ENCODE results near the gene CPHXL2.

The CPHXL2 gene

DNA sequence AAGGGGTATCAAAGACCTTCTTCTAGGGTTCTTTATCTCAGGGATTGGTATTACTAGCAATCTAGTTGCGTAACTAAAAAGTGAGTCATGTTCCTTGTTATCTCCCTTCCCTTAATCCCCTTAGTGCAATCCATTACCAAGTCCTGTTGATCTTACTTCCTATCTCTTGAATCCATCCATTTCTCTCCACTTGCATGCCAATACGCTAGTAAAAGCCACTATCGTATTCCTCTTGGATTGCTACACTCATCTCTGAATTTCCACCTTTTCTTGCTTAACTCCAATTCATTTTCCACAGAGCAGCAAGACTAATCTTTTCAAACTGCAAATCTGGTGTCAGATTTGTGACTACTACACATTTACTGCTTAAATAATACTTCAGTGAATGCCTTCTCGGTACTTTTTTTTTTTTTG, 51.9 kb downstream of the CPHXL2 start (continued):
- peak; percentile 88 for TF ChIP-seq ZBTB48 (tag by site-specific recombination; IDR thresholded peaks at IDR 0.05)
- TF ChIP-seq TCF7L2 (IDR thresholded peaks at IDR 0.05; ENCODE audit: borderline replicate concordance, low read depth, low read length) = 0 out of 2 replicates have a peak, but pooled peaks have one; percentile 29
- no peak for TF ChIP-seq ZNF239 (tag by site-specific recombination; IDR thresholded peaks at IDR 0.05)
- TF ChIP-seq, protein P1, sequence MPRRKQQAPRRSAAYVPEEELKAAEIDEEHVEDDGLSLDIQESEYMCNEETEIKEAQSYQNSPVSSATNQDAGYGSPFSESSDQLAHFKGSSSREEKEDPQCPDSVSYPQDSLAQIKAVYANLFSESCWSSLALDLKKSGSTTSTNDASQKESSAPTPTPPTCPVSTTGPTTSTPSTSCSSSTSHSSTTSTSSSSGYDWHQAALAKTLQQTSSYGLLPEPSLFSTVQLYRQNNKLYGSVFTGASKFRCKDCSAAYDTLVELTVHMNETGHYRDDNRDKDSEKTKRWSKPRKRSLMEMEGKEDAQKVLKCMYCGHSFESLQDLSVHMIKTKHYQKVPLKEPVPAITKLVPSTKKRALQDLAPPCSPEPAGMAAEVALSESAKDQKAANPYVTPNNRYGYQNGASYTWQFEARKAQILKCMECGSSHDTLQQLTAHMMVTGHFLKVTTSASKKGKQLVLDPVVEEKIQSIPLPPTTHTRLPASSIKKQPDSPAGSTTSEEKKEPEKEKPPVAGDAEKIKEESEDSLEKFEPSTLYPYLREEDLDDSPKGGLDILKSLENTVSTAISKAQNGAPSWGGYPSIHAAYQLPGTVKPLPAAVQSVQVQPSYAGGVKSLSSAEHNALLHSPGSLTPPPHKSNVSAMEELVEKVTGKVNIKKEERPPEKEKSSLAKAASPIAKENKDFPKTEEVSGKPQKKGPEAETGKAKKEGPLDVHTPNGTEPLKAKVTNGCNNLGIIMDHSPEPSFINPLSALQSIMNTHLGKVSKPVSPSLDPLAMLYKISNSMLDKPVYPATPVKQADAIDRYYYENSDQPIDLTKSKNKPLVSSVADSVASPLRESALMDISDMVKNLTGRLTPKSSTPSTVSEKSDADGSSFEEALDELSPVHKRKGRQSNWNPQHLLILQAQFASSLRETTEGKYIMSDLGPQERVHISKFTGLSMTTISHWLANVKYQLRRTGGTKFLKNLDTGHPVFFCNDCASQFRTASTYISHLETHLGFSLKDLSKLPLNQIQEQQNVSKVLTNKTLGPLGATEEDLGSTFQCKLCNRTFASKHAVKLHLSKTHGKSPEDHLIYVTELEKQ (tag by site-specific recombination; IDR thresholded peaks at IDR 0.05; ENCODE audit: borderline replicate concordance) = peak; percentile 72; the same call in 1 of the 2 replicates
- TF ChIP-seq KLF8 (tag by site-specific recombination; IDR thresholded peaks at IDR 0.05) = peak; percentile 70
- TF ChIP-seq, protein P2, sequence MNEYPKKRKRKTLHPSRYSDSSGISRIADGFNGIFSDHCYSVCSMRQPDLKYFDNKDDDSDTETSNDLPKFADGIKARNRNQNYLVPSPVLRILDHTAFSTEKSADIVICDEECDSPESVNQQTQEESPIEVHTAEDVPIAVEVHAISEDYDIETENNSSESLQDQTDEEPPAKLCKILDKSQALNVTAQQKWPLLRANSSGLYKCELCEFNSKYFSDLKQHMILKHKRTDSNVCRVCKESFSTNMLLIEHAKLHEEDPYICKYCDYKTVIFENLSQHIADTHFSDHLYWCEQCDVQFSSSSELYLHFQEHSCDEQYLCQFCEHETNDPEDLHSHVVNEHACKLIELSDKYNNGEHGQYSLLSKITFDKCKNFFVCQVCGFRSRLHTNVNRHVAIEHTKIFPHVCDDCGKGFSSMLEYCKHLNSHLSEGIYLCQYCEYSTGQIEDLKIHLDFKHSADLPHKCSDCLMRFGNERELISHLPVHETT (tag by site-specific recombination; IDR thresholded peaks at IDR 0.05) = peak; percentile 73
- no peak for TF ChIP-seq ZNF174 (tag by site-specific recombination; IDR thresholded peaks at IDR 0.05)
- TF ChIP-seq ZFP69B (tag by site-specific recombination; IDR thresholded peaks at IDR 0.05) = 0 out of 2 replicates have a peak, but pooled peaks have one; percentile 18
- TF ChIP-seq, protein P3, sequence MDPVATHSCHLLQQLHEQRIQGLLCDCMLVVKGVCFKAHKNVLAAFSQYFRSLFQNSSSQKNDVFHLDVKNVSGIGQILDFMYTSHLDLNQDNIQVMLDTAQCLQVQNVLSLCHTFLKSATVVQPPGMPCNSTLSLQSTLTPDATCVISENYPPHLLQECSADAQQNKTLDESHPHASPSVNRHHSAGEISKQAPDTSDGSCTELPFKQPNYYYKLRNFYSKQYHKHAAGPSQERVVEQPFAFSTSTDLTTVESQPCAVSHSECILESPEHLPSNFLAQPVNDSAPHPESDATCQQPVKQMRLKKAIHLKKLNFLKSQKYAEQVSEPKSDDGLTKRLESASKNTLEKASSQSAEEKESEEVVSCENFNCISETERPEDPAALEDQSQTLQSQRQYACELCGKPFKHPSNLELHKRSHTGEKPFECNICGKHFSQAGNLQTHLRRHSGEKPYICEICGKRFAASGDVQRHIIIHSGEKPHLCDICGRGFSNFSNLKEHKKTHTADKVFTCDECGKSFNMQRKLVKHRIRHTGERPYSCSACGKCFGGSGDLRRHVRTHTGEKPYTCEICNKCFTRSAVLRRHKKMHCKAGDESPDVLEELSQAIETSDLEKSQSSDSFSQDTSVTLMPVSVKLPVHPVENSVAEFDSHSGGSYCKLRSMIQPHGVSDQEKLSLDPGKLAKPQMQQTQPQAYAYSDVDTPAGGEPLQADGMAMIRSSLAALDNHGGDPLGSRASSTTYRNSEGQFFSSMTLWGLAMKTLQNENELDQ (tag by site-specific recombination; IDR thresholded peaks at IDR 0.05; ENCODE audit: low read depth) = no peak
- TF ChIP-seq ZNF426 (tag by site-specific recombination; IDR thresholded peaks at IDR 0.05) = no peak
- TF ChIP-seq, protein P4, sequence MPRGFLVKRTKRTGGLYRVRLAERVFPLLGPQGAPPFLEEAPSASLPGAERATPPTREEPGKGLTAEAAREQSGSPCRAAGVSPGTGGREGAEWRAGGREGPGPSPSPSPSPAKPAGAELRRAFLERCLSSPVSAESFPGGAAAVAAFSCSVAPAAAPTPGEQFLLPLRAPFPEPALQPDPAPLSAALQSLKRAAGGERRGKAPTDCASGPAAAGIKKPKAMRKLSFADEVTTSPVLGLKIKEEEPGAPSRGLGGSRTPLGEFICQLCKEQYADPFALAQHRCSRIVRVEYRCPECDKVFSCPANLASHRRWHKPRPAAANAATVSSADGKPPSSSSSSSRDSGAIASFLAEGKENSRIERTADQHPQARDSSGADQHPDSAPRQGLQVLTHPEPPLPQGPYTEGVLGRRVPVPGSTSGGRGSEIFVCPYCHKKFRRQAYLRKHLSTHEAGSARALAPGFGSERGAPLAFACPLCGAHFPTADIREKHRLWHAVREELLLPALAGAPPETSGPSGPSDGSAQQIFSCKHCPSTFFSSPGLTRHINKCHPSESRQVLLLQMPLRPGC (tag by site-specific recombination; IDR thresholded peaks at IDR 0.05) = peak; percentile 65; the same call in 1 of the 2 replicates
- no peak for TF ChIP-seq ZNF302 (tag by site-specific recombination; IDR thresholded peaks at IDR 0.05; ENCODE audit: low read depth)
- no peak for TF ChIP-seq ZNF596 (tag by site-specific recombination; IDR thresholded peaks at IDR 0.05)
- TF ChIP-seq, protein P5, sequence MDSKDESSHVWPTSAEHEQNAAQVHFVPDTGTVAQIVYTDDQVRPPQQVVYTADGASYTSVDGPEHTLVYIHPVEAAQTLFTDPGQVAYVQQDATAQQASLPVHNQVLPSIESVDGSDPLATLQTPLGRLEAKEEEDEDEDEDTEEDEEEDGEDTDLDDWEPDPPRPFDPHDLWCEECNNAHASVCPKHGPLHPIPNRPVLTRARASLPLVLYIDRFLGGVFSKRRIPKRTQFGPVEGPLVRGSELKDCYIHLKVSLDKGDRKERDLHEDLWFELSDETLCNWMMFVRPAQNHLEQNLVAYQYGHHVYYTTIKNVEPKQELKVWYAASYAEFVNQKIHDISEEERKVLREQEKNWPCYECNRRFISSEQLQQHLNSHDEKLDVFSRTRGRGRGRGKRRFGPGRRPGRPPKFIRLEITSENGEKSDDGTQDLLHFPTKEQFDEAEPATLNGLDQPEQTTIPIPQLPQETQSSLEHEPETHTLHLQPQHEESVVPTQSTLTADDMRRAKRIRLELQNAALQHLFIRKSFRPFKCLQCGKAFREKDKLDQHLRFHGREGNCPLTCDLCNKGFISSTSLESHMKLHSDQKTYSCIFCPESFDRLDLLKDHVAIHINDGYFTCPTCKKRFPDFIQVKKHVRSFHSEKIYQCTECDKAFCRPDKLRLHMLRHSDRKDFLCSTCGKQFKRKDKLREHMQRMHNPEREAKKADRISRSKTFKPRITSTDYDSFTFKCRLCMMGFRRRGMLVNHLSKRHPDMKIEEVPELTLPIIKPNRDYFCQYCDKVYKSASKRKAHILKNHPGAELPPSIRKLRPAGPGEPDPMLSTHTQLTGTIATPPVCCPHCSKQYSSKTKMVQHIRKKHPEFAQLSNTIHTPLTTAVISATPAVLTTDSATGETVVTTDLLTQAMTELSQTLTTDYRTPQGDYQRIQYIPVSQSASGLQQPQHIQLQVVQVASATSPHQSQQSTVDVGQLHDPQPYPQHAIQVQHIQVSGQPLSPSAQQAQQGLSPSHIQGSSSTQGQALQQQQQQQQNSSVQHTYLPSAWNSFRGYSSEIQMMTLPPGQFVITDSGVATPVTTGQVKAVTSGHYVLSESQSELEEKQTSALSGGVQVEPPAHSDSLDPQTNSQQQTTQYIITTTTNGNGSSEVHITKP (tag by site-specific recombination; IDR thresholded peaks at IDR 0.05) = peak; percentile 86
- no peak for TF ChIP-seq ZNF677 (tag by site-specific recombination; IDR thresholded peaks at IDR 0.05)
- no peak for TF ChIP-seq ZNF514 (tag by site-specific recombination; IDR thresholded peaks at IDR 0.05)
- TF ChIP-seq, protein P6, sequence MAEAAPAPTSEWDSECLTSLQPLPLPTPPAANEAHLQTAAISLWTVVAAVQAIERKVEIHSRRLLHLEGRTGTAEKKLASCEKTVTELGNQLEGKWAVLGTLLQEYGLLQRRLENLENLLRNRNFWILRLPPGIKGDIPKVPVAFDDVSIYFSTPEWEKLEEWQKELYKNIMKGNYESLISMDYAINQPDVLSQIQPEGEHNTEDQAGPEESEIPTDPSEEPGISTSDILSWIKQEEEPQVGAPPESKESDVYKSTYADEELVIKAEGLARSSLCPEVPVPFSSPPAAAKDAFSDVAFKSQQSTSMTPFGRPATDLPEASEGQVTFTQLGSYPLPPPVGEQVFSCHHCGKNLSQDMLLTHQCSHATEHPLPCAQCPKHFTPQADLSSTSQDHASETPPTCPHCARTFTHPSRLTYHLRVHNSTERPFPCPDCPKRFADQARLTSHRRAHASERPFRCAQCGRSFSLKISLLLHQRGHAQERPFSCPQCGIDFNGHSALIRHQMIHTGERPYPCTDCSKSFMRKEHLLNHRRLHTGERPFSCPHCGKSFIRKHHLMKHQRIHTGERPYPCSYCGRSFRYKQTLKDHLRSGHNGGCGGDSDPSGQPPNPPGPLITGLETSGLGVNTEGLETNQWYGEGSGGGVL (tag by site-specific recombination; IDR thresholded peaks at IDR 0.05) = peak; percentile 76
- TF ChIP-seq, protein P7, sequence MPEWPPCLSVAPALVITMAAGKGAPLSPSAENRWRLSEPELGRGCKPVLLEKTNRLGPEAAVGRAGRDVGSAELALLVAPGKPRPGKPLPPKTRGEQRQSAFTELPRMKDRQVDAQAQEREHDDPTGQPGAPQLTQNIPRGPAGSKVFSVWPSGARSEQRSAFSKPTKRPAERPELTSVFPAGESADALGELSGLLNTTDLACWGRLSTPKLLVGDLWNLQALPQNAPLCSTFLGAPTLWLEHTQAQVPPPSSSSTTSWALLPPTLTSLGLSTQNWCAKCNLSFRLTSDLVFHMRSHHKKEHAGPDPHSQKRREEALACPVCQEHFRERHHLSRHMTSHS (tag by site-specific recombination; IDR thresholded peaks at IDR 0.05) = no peak
- TF ChIP-seq, protein P8, sequence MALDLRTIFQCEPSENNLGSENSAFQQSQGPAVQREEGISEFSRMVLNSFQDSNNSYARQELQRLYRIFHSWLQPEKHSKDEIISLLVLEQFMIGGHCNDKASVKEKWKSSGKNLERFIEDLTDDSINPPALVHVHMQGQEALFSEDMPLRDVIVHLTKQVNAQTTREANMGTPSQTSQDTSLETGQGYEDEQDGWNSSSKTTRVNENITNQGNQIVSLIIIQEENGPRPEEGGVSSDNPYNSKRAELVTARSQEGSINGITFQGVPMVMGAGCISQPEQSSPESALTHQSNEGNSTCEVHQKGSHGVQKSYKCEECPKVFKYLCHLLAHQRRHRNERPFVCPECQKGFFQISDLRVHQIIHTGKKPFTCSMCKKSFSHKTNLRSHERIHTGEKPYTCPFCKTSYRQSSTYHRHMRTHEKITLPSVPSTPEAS (tag by site-specific recombination; IDR thresholded peaks at IDR 0.05) = no peak
- peak; percentile 62; the same call in 1 of the 2 replicates for TF ChIP-seq MZF1 (tag by site-specific recombination; IDR thresholded peaks at IDR 0.05; ENCODE audit: borderline replicate concordance)
- no peak for TF ChIP-seq ZNF335 (tag by site-specific recombination; conservative IDR thresholded peaks at IDR 0.05)
- TF ChIP-seq SP7 (tag by site-specific recombination; IDR thresholded peaks at IDR 0.05) = peak; percentile 80
- TF ChIP-seq ZNF664 (tag by site-specific recombination; IDR thresholded peaks at IDR 0.05) = 0 out of 2 replicates have a peak, but pooled peaks have one; percentile 18
